MM.1S (cell line): ENCODE results near the gene STAT5A.

Source experiments
- DNase-seq: peaks from one replicate; pipeline ENCODE4 v3.0.0-alpha.2; 2015
- H2AFZ ChIP-seq: fragments of 300-600 bp; sonication (generic); 2 replicates; pipeline ENCODE4 v1.6.0; 2016; ENCODE audit warnings: antibody characterized with exemption, low read length
- H3F3A ChIP-seq: fragments of 300-600 bp; sonication (generic); 2 replicates; pipeline ENCODE4 v1.6.1; 2016; ENCODE audit warnings: mild to moderate bottlenecking, antibody characterized with exemption, low read length, moderate library complexity, mixed read lengths; ENCODE audit not compliant: insufficient read depth
- H3K27ac ChIP-seq: fragments of 300-600 bp; sonication (generic); 2 replicates; pipeline ENCODE4 v1.5.1; 2016; ENCODE audit warnings: mild to moderate bottlenecking, low read length
- H3K27me3 ChIP-seq: fragments of 300-600 bp; sonication (generic); replicated peaks from 2 replicates; pipeline ENCODE4 v1.6.0; 2016; ENCODE audit warnings: low read length; ENCODE audit not compliant: insufficient read depth
- H3K36me3 ChIP-seq: fragments of 300-600 bp; sonication (generic); replicated peaks from 2 replicates; pipeline ENCODE4 v1.6.1; 2016; ENCODE audit warnings: mild to moderate bottlenecking, low read length, mixed read lengths; ENCODE audit not compliant: insufficient read depth
- H3K4me1 ChIP-seq: fragments of 300-600 bp; sonication (generic); 2 replicates; pipeline ENCODE4 v1.6.1; 2016; ENCODE audit warnings: low read length, mixed read lengths
- H3K4me2 ChIP-seq: fragments of 300-600 bp; sonication (generic); 2 replicates; pipeline ENCODE4 v1.6.0; 2016; ENCODE audit warnings: low read depth, low read length
- H3K4me3 ChIP-seq: fragments of 300-600 bp; sonication (generic); 2 replicates; pipeline ENCODE4 v1.5.1; 2016; ENCODE audit warnings: low read length, mixed read lengths
- H3K79me2 ChIP-seq: fragments of 300-600 bp; sonication (generic); 2 replicates; pipeline ENCODE4 v1.6.1; 2016; ENCODE audit warnings: mixed run types, low read length, mixed read lengths
- H3K9ac ChIP-seq: fragments of 300-600 bp; sonication (generic); 2 replicates; pipeline ENCODE4 v1.6.1; 2016; ENCODE audit warnings: low read length, mixed read lengths
- H3K9me2 ChIP-seq: fragments of 300-600 bp; sonication (generic); replicated peaks from 2 replicates; pipeline ENCODE4 v1.6.1; 2016; ENCODE audit warnings: mild to moderate bottlenecking, low read length, mixed read lengths; ENCODE audit not compliant: insufficient read depth
- H3K9me3 ChIP-seq: fragments of 300-600 bp; sonication (generic); replicated peaks from 2 replicates; pipeline ENCODE4 v1.6.1; 2016; ENCODE audit warnings: mild to moderate bottlenecking, low read length, mixed read lengths; ENCODE audit not compliant: insufficient read depth
- H4K20me1 ChIP-seq: fragments of 300-600 bp; sonication (generic); 2 replicates; pipeline ENCODE4 v1.6.1; 2016; ENCODE audit warnings: mild to moderate bottlenecking, low read length, moderate library complexity, mixed read lengths; ENCODE audit not compliant: insufficient read depth
- CTCF ChIP-seq: fragments of 300-600 bp; sonication (generic); IDR thresholded peaks from 2 replicates; pipeline ENCODE4 v1.5.1; 2016; ENCODE audit warnings: antibody characterized with exemption, low read length, mixed read lengths
- EZH2 ChIP-seq: fragments of 300-600 bp; sonication (generic); optimal IDR thresholded peaks from 2 replicates; pipeline ENCODE3; 2017; ENCODE audit warnings: low read depth, mild to moderate bottlenecking, antibody characterized with exemption, low read length, mixed read lengths
- EZH2phosphoT487 ChIP-seq: fragments of 300-600 bp; sonication (generic); IDR thresholded peaks from 2 replicates; pipeline ENCODE4 v1.6.1; 2018; ENCODE audit warnings: antibody characterized with exemption, low read length

STAT5A gene

GRCh38 chr17:42279776-42280630, 8.3 kb upstream of the STAT5A start:
- H3K4me3 ChIP-seq, result no peak overlapping the region
- H3K27me3 ChIP-seq, result no peaks in the 10 kb centered on the region
- no peaks in the 10 kb centered on the region for H3F3A ChIP-seq
- no peaks in the 10 kb centered on the region for H3K4me1 ChIP-seq
- no peaks in the 10 kb centered on the region for H3K9me2 ChIP-seq
- no peaks in the 10 kb centered on the region for H3K9me3 ChIP-seq
- no peak overlapping the region for H2AFZ ChIP-seq
- no peak overlapping the region for H3K4me2 ChIP-seq
- peaks cover 8% of the 10 kb centered on the region for H3K79me2 ChIP-seq
- H4K20me1 ChIP-seq, result no peaks in the 10 kb centered on the region
- no peak for DNase-seq
- no peaks in the 10 kb centered on the region for H3K36me3 ChIP-seq
- H3K9ac ChIP-seq, result no peak overlapping the region
- no peak overlapping the region for H3K27ac ChIP-seq
- TF ChIP-seq CTCF, result no peak
- TF ChIP-seq EZH2phosphoT487, result no peak
- no peak for TF ChIP-seq EZH2

- no peaks in the 10 kb centered on the region for H3K9me2 ChIP-seq
- no peaks in the 10 kb centered on the region for H4K20me1 ChIP-seq
- TF ChIP-seq CTCF (no peak), EZH2phosphoT487 (no peak), EZH2 (no peak)
- no peak overlapping the region for H2AFZ ChIP-seq
- no peak overlapping the region for H3K4me2 ChIP-seq
- H3K4me3 ChIP-seq, result no peak overlapping the region
- no peaks in the 10 kb centered on the region for H3K79me2 ChIP-seq
- no peaks in the 10 kb centered on the region for H3F3A ChIP-seq
- no peaks in the 10 kb centered on the region for H3K9me3 ChIP-seq
- no peak overlapping the region for H3K9ac ChIP-seq
- no peaks in the 10 kb centered on the region for H3K36me3 ChIP-seq
- no peak overlapping the region for H3K27ac ChIP-seq
- no peaks in the 10 kb centered on the region for H3K27me3 ChIP-seq
- no peaks in the 10 kb centered on the region for H3K4me1 ChIP-seq
- DNase-seq, result no peak
Observed at GRCh38 chr17:42281571-42282096, 6.7 kb upstream of the STAT5A start.

GRCh38 chr17:42282478-42283080, 5.7 kb upstream of the STAT5A start:
- no peak for TF ChIP-seq EZH2phosphoT487
- TF ChIP-seq EZH2, result no peak
- no peak for TF ChIP-seq CTCF
- Histone ChIP-seq H3K4me1 (no peaks in the 10 kb centered on the region), H3K9me3 (no peaks in the 10 kb centered on the region), H3K27ac (no peak overlapping the region), H4K20me1 (no peaks in the 10 kb centered on the region), H3K9ac (no peak overlapping the region), H3K79me2 (no peaks in the 10 kb centered on the region), H3K4me2 (no peak overlapping the region), H3K27me3 (peaks cover 4% of the 10 kb centered on the region; the same call in 1 of the 2 replicates), H3K9me2 (no peaks in the 10 kb centered on the region), H3K36me3 (no peaks in the 10 kb centered on the region), H2AFZ (no peak overlapping the region), H3K4me3 (no peak overlapping the region), H3F3A (no peaks in the 10 kb centered on the region)
- no peak for DNase-seq
